HS-5 (cell line): ENCODE data around the gene ARHGAP23.
"Not testable (repeated sequence)": the region's sequence is repeated elsewhere in the genome, so short reads cannot be mapped to it uniquely, and the experiment has no call there.

Experiments used
- DNase-seq: peaks from one replicate; pipeline ENCODE4 v3.0.0-alpha.2; 2012; ENCODE audit warnings: low read depth

The ARHGAP23 gene

GRCh38 chr17:38528141-38528540 is 99.9 kb downstream of the ARHGAP23 start:
- DNase-seq = not testable (repeated sequence)

GRCh38 chr17:38530856-38531255 is 102.6 kb downstream of the ARHGAP23 start:
- DNase-seq = not testable (repeated sequence)

GRCh38 chr17:38531761-38532160 is 103.5 kb downstream of the ARHGAP23 start:
- not testable (repeated sequence) for DNase-seq

DNA sequence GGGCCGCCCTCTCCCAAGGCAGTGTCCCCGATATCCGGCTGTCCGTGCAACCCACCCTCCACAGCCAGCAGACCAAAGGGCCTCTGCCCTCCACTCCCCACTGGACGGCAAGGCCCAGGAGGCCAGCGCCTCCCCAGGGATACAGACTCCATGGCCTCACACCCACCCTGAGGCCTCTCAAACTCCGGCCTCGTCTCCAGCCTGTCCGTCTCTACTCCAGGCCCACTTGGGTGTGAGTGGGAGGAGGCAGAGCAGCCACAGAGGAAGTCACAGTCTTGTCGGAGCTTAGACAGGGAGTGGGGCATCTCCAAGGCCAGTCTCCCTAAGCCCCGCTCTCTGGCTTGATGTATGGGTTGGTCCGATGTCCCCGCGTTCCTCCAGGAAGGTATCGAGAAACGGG is 104.2 kb downstream of the ARHGAP23 start:
- no peak for DNase-seq

GRCh38 chr17:38533241-38533640 is 105.0 kb downstream of the ARHGAP23 start:
- no peak for DNase-seq

DNA sequence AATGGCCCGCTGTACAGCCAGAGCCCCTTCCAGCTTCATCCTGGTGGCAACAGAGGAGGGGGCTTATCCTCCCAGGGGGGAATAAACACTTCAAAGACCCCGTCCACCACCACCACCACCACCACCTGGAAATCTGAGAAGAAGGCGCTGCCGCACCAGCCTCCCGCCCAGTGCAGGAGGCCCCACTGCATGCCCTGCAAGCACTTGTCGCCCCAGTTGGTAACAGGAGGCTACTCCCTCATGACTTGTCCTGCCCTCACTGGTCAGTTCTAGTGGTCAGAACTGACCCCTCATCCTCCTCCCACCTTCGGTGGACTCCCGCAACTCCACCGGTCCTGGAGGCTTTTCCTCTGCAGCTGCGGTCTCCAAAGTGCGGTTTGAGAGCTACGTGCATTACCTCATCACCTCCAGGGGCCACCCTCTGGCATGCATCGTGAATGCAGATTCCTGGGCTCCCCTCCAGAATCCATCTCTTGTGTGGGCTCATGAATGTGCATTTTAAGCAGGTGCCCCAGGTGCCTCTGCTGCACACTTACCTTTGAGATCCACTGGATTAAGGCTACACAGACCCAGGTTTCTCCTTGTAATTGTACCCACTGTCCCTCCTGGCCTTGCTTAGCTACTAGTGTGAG is 105.7 kb downstream of the ARHGAP23 start:
- DNase-seq = no peak

DNA sequence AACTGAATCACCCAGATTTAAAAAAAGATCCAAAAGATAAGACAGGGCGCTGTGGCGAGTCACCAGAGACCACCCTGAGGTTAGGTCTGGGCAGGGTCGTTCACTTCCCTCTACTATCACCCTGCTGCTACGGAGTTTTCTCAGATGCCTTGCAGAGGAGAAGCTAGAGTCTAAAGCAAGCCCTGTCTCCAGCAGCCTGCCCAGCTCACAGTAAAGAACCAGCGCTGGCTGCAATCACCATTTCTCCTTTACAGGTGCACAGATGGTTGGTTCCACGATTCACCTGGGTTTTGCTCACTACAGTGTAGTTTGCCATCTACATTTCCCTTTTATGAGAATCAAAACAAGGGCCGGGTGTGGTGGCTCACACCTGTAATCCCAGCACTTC is 106.2 kb downstream of the ARHGAP23 start:
- DNase-seq = no peak

DNA sequence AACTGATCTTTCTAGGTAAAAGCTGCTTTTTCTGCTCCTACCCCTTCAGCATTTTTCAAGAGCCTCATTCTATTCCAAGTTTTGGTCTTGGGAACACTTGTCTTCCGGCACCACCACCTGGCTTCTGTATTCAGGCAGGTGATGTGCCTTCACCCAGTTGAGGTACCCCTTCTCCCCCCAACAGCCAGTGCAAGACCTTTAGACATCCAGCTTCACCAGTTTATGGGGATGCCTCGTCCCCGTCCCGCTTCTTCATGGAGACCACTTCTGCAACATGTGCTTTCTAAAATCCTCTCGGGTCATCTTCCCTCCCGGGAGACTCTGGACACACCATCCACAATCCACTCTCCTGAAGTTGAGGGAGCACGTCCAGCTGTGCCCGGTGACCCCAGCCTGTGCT is 107.6 kb downstream of the ARHGAP23 start:
- DNase-seq = no peak

GRCh38 chr17:38536661-38537060 is 108.4 kb downstream of the ARHGAP23 start:
- no peak for DNase-seq

- DNase-seq = no peak
Measured at GRCh38 chr17:38538906-38539305, 110.6 kb downstream of the ARHGAP23 start.

DNA sequence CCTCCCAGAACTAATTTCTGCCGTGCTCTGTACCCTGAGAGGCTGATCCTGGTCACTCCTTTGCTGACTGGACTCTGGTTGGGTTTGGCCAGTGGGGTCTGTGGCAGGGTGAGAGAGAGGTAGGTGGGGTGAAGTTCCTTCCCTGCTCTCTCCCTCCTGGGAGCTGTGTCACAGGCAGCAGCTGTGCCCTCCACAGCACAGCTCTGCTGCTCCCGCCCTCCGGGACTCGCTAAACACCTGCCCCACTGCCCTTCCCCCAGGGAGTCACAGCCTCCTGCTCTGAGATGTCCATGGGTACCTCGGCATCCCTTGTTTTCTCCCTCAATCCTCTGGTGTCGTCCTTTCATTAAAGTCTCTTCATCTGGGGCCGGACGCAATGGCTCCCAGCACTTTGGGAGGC is 111.1 kb downstream of the ARHGAP23 start:
- no peak for DNase-seq

GRCh38 chr17:38540514-38541045 is 112.3 kb downstream of the ARHGAP23 start:
- no peak for DNase-seq

GRCh38 chr17:38541281-38541680 is 113.0 kb downstream of the ARHGAP23 start:
- DNase-seq = no peak

DNA sequence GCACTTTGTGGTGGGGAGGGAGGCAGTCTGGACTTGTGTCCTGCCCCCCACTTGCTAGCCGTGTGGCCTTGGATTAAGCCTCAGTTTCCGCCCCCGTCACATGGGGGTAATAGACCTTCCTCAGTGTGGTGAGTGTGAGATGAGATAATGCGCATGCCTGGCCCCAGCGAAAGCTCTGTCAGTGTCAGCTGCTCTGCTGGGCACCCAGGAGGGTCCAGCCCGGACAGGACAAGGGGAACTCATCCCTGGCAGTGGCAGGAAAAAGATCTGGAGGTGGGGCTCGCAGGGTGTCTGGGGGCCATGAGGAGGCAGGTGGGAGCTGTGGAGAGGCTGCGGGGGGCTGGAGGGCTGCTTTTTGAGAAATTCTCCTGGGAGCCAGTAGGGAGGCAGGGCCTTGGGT is 114.0 kb downstream of the ARHGAP23 start:
- DNase-seq = no peak

DNA sequence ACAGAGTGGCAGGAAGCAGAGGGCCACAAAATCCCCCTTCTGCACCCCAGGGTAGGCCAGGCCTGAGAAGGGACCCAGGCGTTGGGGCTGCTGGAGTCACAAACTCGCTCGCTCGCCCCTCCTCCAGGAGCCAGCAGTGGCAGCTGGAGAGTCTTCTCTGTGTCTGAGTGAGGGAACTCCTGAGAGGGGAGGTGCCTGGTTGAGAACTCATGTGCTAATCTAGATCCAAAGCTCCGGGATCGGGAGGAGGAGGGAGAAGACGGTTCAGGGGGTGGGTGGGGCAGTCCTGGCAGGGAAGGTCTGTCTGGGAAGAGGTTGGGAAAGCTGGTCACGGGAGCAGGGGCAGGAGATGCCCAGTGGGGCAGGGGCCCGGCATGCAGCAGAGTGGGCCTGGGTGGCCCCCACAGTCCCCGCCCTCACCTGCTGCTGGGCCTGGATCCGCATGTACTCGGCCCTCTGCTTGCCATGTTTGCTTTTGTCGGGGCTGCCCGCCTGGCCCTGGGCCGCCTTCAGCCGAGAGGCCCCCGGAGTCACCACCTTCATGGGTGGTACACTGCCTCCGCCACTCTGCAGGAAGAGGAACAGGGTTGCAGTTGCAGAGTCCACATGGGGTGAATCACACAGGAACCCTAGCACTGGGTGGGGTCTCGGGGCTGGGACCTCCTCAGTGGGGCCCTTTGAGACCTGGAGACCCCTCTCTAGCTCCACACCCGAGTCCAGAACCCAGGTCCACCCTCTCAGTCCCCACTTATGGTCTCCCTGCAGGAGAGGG is 115.3 kb downstream of the ARHGAP23 start:
- no peak for DNase-seq

DNA sequence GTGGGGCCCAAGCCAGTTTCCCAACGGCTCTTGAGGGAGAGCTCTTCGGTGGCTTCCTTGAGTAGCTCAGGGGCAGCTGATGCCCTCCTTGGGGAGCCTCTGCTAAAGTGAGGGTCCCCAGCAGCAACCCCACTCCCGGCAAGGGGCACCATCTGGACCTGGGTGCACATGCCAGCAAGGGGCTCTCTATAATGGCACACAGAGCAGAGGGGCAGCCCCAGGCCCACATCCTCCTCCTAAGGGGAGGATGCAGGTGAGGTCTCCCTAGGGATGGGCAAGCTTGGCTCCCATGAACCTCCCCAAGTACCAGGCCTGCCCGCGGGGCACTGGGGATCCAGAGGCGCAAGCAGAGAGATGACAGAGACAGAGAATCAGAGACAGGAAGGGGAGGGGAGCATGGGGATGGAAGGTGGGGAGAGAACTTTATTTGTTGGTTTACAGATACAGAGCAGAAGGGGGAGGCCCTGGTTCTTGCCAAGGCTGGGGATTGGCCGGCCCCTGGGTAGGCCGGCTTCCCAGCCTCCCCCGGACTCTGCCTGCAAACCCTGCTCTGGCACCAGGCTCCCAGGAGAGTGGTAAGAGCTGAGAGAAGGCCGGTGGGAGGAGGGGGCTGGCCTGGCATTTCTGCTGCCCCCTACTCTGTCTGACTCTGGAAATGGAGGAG is 116.0 kb downstream of the ARHGAP23 start:
- DNase-seq = no peak

- no peak for DNase-seq
Measured at GRCh38 chr17:38544839-38545209, 116.6 kb downstream of the ARHGAP23 start.

- DNase-seq = no peak
Measured at GRCh38 chr17:38545531-38546225, 117.4 kb downstream of the ARHGAP23 start.

DNA sequence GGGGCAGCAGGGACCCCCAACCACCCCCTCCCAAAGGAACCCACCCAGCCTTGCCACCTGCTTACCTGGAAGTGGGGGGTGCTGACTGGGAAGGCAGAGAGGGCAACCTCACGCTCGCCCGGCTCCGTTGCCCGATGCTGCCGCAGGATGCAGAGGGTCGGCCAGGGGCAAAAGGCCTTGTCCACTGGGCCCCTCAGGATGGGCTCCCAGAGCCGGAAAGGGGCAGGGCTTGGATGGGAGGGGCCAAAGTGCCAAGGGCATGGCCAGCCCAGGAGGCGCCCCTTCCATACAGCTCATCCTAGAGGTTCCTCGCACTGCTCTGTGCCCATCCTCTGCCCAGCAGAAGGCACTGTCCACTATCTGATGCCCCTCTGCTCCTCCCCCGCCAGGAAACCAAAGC is 118.1 kb downstream of the ARHGAP23 start:
- no peak for DNase-seq

DNA sequence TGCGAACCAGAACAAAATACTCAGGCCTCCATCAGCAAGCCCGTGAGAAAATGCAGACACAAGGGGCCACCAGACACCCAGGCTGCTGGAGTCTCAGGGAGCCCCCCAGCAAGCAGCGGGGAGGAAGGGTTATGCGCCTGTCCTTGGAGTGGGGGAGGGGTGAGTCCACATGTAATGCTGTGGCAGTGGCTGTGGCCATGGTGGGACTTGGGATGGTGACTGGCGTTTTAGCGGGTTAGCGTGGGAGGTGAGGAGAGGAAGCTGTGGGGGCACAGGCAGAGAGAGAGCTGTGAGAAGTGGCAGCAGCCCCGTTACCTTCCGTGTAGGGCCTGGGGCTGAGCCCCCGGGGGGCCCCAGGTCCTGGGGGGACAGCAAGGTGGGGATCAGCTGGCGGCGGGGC is 119.2 kb downstream of the ARHGAP23 start:
- DNase-seq = no peak

- no peak for DNase-seq
Measured at GRCh38 chr17:38549285-38549684, 121.0 kb downstream of the ARHGAP23 start.

GRCh38 chr17:38550661-38551060 is 122.4 kb downstream of the ARHGAP23 start:
- DNase-seq = no peak
